NOMO-1 treated with DMSO at 0.1 percent for 48 hours (cell line): ENCODE data around the gene CDK12.

Experiments used
- DNase-seq: peaks from one replicate; lab custom pipeline; 2025; ENCODE audit not compliant: unreplicated experiment; lab: John Stamatoyannopoulos, UW

The CDK12 gene

DNA sequence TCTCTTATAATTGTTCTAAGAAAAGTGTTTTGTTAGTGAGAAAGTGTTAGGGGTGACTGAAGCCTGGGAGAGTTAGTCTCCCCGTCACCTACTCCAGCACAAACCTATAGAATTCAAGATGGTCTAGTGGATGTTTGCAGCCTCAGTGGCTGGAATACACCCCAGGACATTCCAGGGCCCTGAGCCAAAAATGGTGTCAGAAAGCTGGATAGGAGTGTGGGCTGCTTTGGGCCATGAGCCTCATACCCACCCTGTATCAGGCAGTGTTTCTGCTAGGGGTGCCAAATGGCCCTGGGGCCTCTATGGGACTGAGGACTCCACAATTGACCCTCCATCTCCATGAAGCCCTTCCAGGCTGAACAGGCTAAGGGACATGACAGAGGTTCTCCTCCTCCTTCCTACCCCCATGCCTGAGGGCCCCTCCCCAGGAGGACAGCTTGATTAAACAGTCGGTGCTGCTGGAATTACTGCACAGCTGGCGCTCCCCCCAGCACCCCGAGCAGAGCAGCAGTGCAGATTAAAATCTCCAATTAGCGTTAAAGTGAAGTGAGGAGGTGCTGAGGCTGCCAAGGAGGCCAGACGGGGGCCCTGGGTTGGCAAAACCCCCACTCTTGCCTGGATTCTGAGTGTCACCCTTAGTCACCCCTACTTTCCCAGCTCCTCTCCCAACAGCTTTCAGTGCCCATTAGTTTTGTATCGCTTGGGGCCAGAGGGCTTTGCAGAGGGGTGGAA is 87.4 kb downstream of the CDK12 start:
- DNase-seq, result no peak

DNA sequence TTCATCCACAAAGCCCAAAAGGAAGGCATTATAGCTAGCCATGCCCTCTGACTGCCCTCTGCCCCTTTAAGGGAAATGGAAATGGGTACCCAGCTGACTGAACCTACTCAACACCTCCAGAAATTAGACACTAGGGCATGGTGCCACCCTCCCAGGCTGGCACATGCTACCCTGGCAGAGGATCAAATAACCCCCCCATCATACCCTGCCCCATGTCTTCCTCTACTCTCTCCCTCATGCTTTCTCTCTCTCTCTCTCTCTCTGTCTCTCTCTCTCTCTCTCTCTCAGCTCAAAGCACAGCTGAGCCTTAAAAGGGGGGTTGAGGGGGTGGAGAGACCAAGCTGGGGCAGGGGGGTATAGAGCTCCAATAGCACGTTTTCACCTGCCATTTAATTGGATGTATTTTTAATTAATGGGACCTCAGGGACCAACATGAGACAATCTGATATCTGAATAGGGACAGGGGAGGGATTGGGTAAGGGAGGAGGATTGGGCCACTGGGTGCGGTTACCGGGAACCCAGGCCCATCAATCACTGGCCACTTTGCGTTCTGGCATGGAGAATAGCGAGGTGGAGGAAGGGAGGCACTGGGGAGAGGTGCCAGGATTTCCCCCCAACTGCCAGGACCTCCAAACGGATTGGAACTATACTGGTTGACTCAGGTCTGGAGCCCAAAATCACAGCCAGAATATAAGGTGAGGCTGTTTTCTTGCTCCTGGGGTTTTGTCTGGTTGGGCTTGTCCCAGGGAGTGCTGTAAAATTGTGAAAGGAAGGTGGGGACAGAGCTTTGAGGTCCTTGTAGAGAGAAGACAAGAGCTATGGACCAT is 88.7 kb downstream of the CDK12 start:
- DNase-seq, result no peak

DNA sequence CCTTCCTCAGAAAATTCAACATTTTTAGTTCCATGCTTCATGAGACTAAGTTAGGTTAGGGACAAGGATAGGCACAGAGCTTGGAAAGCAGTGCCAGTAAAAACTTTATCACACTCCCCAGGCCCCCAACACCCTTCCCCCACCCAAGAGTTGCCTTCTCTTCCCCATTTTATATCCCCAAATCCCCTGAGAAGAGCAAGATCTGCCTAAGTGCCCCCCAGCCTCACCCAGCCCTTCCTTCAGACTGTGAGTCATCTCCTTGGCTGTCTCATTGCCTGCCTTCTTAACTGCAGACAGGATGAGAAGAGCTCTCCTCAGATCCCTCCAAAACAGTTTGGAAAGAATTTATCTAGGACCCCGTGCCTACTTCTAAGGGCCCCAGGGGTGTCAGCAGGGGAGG is 90.6 kb downstream of the CDK12 start:
- DNase-seq, result no peak

DNA sequence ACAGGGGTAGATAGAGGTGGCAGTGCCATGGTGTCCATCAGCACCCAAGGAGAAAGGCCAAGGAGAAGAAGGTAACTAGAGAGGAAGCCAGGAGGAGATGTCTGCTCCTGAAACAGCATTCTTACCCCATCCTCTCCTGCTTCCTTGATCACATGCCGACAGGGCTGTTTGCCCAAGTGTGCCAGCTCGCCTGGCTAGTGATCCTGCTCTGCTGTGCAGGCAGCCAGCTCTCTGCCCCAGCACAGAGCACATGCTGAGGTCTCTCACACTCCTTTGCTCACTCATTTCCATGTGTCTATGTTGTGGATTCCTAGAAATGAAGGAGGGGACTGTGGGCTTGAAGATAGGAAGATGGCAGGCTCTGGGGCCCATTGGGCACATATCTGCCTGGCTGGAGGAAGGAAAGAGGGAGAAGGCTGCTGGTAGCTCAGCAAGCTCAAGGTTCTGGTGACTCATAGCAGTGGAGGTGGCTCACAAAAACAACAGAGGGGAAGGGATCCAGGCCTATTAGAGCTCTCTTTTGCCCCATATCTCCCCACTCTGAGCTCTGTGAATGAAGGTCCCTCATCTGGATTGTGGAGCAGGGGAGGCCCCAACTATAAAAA is 92.2 kb downstream of the CDK12 start:
- no peak for DNase-seq

DNA sequence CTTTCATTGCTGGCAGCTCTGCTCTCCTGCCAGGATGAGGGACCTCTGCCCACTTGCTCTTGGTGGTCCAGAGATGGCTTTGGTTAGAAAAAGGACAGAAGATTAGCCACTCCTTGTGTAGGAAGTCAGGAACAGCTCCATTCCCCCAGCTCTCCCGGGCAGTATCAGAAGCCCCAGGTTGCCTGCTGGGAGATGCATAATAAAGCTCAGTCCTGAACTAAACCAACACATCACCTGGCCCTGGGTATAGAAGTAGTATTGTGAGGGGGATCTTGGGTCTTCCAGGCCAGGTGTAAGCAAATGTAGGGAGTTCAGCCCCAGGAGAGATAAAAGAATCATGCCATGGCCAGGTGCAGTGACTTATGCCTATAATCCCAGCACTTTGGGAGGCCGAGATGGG is 94.1 kb downstream of the CDK12 start:
- DNase-seq, result no peak

DNA sequence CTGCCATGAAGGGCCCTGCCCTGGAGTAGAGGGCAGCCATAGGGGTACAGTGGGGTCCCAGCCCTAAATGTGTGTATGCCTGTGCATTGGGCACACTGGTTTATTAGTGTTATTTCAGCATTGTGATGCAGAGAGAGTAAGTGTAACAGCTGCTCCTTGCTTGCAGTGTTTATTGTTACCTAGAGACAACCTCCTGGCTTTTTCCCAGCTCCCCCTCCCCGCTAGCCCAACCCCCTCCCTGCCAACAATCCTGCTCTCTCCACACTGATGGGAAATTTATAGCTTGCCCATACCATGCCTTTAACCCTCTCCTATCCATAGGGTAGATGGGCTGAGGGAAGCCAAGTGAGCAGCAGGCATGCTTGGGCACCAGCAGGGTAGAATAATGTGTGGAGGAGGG is 95.1 kb downstream of the CDK12 start:
- DNase-seq, result no peak

DNA sequence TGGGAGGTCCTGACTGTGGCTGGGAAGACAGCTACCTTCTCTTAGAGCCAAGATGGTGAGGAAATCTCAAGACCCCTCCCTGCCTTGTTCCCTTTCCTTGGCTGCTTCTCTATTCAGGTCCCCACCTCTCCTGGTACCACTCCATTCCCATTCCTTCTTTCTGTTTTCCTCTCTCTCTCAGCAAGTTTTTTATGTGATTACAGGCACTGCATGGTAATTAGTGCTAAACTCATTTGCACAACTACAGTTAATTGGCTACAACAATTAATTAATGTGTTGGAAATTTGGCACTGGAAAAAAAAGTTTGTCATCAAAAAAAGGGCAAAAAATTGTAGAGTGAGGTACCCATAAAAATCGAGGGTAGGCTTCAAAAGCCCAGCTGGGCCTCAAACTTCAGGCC is 101.1 kb downstream of the CDK12 start:
- no peak for DNase-seq

DNA sequence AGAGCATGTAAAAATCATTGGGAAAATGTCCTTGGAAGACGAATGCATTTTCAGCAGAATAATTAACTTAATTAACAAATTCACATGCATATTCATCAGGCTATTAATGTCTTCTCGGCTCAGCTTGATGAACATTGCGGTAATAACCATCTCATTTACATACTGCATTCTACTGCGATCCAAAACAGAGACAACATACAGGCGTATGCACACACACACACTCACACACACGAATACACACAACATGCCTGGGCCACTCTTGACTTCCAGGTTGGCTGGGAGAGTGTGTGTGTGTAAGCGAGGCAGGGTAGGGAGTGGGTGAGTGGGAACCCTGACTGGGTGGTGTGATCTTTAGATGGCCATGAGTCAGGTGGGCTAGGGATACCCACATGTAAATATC is 101.7 kb downstream of the CDK12 start:
- DNase-seq, result no peak

DNA sequence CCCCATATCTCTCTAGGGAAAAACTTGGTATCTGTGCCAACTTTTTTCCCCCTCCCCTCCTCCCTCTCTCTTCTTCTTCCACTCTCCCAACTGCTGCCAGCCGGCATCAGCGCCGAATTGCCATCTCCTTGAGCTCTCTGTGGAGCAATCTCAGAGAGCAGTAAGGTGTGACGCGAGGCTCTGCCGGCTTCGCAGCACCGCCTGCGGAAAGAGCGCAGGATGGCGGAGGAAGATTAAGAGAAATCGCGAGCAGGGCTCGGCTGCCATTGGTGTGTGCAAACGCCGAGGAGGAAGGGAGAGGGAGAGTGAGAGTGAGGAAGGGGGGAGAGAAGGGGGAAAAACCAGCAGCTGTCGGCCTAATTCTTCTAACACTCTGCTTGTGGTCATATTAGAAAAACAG is 102.2 kb downstream of the CDK12 start:
- DNase-seq, result no peak

DNA sequence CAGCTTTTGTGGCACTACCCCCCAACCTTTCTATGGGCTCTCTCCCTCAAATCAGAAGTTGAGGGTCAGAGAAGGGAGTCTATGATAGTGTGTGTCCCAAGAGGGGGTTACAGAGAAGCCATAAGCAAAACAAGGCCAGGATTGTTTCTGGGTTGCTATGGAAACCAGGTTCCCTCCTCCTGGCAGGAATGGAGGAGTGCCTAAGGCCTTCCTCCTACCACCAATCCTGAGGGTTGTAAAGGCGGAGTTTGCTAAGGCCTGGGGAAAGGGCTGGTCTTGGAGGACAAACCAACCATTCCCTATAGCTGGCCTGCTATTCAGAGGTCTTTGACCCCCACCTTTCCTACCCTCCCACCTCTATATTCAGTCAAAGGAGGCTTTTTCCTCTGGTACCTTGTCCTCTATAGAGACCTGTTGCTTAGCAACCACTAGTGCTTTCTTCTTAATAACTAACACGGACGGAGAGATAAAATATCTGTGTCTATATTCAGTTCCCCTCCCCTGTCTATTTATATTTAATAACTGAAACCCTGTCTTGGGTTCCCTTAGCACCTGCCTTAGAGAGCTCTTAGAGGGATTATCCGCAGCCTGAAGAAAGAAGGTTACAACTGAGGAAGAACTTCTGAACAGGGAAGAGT is 103.0 kb downstream of the CDK12 start:
- DNase-seq, result no peak

DNA sequence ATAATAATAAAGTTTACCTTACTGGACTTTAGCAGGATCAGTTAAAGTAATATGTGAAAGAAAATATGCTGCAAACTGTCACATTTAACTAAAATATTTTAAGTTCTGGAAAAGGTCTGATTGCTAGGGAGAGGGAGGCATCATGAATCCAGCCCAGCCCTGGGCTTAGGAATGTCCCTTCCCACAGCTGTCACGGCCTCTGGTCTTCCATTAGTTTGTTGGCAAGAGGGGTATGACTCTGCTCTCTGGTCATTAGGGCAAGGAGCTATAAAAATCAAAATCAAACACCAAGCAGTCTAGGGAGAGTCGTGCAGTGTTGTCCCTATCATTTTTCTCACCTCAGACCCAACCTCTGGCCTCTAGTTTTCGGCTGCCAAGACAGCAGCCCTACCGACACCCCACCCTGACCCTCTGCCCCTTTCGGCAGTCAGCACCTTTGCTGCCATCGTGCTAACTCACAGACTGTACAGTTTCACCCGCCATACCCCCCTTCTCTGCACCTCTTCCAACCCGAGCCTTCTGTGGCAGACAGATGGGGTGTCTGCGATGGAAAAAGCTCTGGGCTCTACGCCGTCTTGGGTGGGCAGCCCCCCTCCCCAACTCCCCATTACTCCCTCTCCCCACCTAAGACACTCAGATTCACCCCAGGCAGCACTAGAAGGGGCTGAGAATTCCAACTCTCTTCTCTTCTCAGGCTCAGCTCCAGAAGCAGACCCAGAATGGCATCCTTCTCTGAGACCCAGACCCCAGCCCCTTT is 105.0 kb downstream of the CDK12 start:
- DNase-seq, result no peak

DNA sequence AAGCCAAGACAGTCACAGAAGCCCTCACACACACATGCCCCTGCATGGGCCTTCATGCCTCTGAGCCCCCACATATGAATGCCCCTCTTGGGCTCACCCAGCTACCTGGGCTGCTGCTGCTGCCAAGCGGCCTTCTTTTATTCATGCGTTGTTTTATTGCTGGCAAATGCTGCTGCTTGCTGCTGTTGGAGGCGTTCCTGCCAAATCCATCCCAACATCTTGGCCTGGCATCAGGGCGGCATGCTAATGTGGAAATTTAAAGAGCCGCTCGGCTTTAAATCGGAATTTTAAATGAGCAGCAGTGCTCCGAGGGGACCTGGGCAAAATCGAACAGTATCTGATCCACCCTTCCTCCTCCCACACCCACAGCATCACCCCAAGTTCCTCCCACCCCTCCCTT is 107.4 kb downstream of the CDK12 start:
- DNase-seq, result no peak

DNA sequence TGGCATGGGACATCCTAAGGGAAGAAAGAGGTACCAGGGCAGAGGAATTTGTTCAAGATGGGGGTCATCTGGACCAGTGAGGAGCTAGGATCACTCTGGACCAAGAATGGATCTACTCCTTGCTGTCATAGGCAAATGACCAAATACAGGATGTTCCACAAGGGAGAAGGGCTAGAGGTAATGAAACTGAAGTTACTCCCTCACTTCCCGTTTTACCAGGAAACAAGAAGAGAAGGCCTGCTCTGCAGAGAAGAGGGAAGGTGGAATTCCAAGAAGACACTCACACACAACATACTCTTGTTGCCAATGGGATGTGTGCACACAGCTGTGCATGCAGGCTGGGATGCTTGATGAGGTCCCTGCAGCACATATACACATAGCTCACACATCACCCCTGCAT is 107.8 kb downstream of the CDK12 start:
- peak; percentile 42 for DNase-seq

DNA sequence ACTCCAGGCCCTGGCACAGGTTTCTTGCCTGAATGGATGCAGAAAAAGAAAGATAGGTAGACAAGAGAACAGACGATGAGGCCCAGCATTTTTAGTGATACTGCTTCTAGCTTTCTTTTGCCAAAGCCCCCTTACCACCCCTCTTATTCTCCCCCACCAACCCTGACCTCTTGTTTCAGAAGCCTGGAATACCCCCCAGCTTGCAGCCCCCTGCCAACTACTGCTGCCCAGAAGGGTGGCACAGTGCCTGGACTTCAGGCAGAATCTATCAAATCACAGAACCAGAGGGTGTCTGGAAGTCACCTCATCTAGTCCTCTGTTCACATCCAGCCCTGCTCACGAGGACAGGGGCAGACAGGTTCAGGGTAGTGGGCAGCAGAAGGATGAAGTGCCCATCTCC is 110.8 kb downstream of the CDK12 start:
- no peak for DNase-seq

DNA sequence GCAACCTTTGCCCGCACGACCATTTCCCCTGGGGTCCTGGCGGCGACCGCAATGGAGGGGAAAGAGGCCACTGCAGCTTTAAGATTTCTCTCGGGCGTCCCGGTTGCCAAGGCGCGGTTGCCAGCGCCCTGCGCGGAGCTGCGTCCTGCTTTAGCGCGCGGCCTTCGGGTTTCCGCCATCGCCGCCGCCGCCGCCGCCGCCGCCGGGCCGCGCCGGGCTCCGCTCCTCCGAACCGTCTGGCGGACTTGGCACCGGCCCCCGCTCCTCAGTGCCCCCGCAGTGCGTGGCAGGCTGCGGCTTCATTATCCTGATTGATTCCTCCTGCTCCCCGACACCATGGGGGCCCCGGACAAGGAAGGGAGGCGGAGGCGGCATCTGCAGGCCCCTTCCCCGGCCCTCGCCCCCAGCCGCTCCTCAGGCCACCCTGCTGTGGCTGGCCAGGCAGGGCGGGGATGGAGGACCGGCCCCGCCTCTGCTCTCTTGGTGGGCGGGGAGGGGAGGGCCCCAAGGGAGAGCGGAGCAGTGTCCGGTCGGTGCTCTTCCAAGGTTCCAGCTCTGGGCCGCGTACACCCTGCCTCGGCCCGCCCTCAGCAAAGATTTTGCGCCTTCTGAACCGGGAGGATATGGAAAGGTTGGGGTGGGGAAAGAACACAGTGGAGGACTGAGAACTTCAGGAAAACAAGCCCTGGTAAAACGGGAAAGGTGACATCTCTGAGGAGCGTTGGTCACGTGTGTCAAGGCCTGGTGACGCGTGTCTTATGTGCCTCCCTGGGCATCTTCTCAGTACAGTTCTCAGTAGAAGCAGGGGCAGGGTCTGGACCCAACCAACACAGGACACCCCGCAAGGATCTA is 112.4 kb downstream of the CDK12 start:
- peak; percentile 39 for DNase-seq

DNA sequence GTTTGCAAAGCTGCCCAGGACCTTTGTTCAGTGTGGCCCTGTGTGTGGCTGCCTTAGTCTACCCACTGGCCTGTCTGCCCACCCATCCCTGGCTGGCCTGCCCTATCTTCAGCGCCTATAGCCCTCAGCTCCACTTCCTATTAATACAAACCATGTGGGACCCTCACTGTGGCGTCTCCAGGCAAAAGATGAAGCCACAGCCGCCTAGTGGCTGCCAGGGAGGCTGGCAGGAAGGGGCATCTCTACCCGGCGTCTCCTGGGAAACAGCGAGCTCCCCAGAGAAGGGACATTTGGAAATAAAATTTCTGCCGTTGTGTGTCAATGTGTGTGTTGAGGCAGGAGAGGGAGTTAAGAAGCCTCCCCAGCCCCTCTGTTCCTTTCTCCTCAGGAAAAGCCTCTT is 114.9 kb downstream of the CDK12 start:
- DNase-seq, result peak; percentile 15

DNA sequence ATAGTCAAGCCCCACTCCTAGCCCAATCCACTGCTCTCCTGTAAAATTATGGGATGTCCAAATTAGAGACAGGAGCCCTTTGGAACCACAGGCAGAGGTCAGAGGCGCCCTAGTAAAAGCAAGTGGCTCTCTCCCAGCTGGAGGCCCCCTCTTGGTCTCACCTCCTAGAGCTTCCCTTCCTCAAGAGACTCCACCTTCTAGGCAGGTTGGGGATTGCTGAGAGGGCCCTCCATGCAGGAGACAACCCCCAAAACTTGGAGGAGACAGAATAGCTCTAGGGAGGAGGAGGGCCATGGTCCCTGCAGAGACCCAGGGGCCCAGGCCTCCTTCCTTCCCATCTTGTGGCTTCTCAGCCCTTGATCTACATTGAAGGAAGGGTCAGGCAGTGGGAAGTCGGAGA is 117.0 kb downstream of the CDK12 start:
- DNase-seq, result no peak

DNA sequence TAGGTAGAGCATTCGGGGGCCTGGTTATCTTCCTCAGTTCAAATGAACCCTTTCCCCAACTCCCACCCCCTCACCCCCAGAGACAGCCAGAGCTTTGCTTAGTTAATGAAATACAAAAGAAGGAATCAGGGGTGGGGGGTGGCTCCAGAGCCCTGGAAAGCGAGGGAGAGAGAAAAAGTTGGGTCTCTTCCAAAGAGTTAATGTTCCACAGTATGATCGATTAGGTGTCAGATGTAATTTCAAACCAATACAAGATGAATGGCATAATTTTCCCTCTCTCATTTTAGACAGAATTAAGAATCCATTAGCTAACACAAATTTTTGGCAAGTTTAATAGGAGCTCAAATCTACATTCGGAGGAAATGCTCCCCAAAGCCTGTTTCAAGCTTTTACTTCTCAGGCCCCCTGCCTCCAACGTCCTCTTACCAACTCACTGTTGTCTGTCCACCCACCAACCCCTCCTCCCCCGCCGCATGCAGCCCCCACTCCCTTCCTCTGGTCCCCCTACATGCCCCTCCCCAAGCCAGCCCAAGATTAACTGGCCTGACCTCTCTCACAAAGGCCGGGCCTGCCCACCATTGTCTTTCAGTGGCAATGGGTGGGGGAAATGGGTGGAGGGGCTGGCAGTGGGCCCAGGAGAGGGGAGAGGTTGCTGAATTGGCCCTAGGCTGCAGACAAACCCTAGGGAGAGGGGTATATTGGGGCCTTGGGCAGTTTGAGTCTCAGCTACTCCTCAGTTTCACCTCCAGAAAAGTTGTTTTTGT is 118.2 kb downstream of the CDK12 start:
- no peak for DNase-seq

DNA sequence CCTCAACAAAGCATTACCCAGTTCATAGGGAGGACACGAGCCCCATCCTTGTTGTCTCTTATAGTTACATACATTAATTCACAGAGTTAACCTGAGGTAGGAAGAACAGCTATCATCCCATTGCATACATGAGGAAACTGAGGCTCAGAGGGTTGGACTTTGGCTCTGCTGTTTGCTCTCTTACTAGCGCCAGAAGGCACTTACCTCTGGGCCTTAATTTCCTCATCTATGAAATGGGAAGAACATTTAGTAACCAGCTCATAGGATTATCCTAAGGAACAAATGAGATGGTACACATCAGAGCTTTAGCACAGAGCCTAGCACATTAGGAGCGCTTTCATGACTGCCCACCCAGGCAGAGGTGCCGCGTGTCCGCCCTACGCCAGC is 118.8 kb downstream of the CDK12 start:
- no peak for DNase-seq
